CD4-positive, alpha-beta T cell (primary cell): ENCODE data around the gene MSRB3. TPM values are rescaled to one million over a fixed set of nuclear protein-coding genes. Genes with fewer than 3 reads are reported as not detected.

Experiments
- ATAC-seq: fragments of 200-7000 bp; cut with Tn5 transposase; one replicate; pipeline ENCODE4 v1.10.0; 2022; ENCODE audit warnings: mild to moderate bottlenecking; ENCODE audit not compliant: poor library complexity
- CTCF ChIA-PET: fragments of 350-600 bp; sonication (Branson Sonifier 250); formaldehyde crosslinking; loops from one replicate; lab custom pipeline; 2021; ENCODE audit warnings: antibody characterized with exemption, inconsistent platforms; lab: Charles Lee
- POLR2A ChIA-PET: fragments of 350-600 bp; sonication (Branson Sonifier 250); formaldehyde crosslinking; loops from one replicate; lab custom pipeline; 2021; ENCODE audit warnings: antibody characterized with exemption, inconsistent platforms; lab: Charles Lee
- DNase-seq, 14 experiments: peaks; one replicate each; pipeline ENCODE4 v3.0.0-alpha.2; 2013 to 2020; ENCODE audit warnings: mixed read lengths in 2 of 14
- H3K27ac ChIP-seq, 2 donors: one replicate each; pipeline versions ENCODE4 v1.5.1 to v1.7.0; 2013; ENCODE audit warnings: low read length in 2 of 2, low read depth in 1 of 2, mild to moderate bottlenecking in 1 of 2
- H3K27me3 ChIP-seq, 2 experiments: 1 replicate in 1 of 2; 2 replicates in 1 of 2; pipeline versions ENCODE4 v1.6.1 to v1.7.0; 2013; ENCODE audit warnings: low read length in 2 of 2, control low read depth in 1 of 2, mild to moderate bottlenecking in 1 of 2, moderate library complexity in 1 of 2; ENCODE audit not compliant: insufficient read depth in 2 of 2, control insufficient read depth in 1 of 2
- H3K36me3 ChIP-seq: one replicate; pipeline ENCODE4 v1.6.1; 2013; ENCODE audit warnings: low read length, control low read depth; ENCODE audit not compliant: insufficient read depth
- H3K4me1 ChIP-seq: one replicate; pipeline ENCODE4 v1.6.1; 2013; ENCODE audit warnings: low read length, control low read depth; ENCODE audit not compliant: insufficient read depth
- H3K4me3 ChIP-seq: one replicate; pipeline ENCODE4 v1.5.1; 2013; ENCODE audit warnings: mild to moderate bottlenecking, low read length, moderate library complexity
- H3K9me3 ChIP-seq, 2 experiments: 1 replicate in 1 of 2; 2 replicates in 1 of 2; pipeline versions ENCODE4 v1.6.1 to v1.7.0; 2013; ENCODE audit warnings: low read length in 2 of 2, mild to moderate bottlenecking in 2 of 2, control low read depth in 1 of 2, moderate library complexity in 1 of 2; ENCODE audit not compliant: control insufficient read depth in 1 of 2, insufficient read depth in 1 of 2
- H3K27ac Mint-ChIP-seq: one replicate; pipeline ENCODE4 v1.8.0; 2020; ENCODE audit warnings: mixed read lengths
- H3K27me3 Mint-ChIP-seq: one replicate; pipeline ENCODE4 v1.8.0; 2021; ENCODE audit warnings: mixed read lengths
- H3K36me3 Mint-ChIP-seq: one replicate; pipeline ENCODE4 v1.8.0; 2021; ENCODE audit warnings: low read depth, mixed read lengths
- H3K4me1 Mint-ChIP-seq: one replicate; pipeline ENCODE4 v1.8.0; 2021; ENCODE audit warnings: low read depth, mixed read lengths
- H3K4me3 Mint-ChIP-seq: one replicate; pipeline ENCODE4 v1.8.0; 2020; ENCODE audit warnings: mild to moderate bottlenecking, mixed read lengths
- H3K9me3 Mint-ChIP-seq: one replicate; pipeline ENCODE4 v1.8.0; 2020; ENCODE audit warnings: mixed read lengths
- CTCF ChIP-seq: fragments of 200-600 bp; IDR thresholded peaks from one replicate; pipeline ENCODE4 v1.8.0; 2022; ENCODE audit warnings: antibody characterized with exemption, mild to moderate bottlenecking
- intact Hi-C, 2 experiments: fragments of 100-400 bp; cut with DNase I in 1 of 2; cut with micrococcal nuclease in 1 of 2; formaldehyde crosslinking; loops; one replicate each; pipeline versions ENCODE4 v1.15.1 to v1.9.0; 2023 to 2025; cut with DNase I, micrococcal nuclease
- total RNA-seq, 174 experiments: library from RNA in 2 of 174; stranded (reverse) in 2 of 174; gene quantifications; one replicate each; pipeline ENCODE4 v1.2.3 and lab custom pipeline; 2021 to 2026

MSRB3 gene
- total RNA-seq, 2 experiments from 2014 or later: 0.17 TPM; not detected in 1

- no peaks in the 10 kb centered on the region for H3K27me3 ChIP-seq
- ATAC-seq: no peak
- POLR2A ChIA-PET: no interaction called here
- CTCF ChIA-PET: no interaction called here
- intact Hi-C loops: no loop called here
- no peaks in the 10 kb centered on the region for H3K36me3 ChIP-seq
- H3K36me3 Mint-ChIP-seq: no peaks in the 10 kb centered on the region
- no peak overlapping the region for H3K27ac Mint-ChIP-seq
- H3K9me3 Mint-ChIP-seq: no peaks in the 10 kb centered on the region
- H3K27me3 Mint-ChIP-seq: peaks cover 7% of the 10 kb centered on the region
- no peak for DNase-seq
- peaks cover 0 to 12% of the 10 kb centered on the region in 2 experiments for H3K9me3 ChIP-seq
- no peak overlapping the region for H3K4me3 ChIP-seq
- no peak overlapping the region for H3K4me3 Mint-ChIP-seq
- no peak for TF ChIP-seq CTCF
- H3K4me1 ChIP-seq: no peaks in the 10 kb centered on the region
- H3K4me1 Mint-ChIP-seq: no peaks in the 10 kb centered on the region
- H3K27ac ChIP-seq: no peak overlapping the region
These were observed 227.1 kb downstream of the MSRB3 start for GRCh38 chr12:65505386-65506121.

- no peaks in the 10 kb centered on the region for H3K4me1 ChIP-seq
- POLR2A ChIA-PET: no interaction called here
- H3K36me3 Mint-ChIP-seq: no peaks in the 10 kb centered on the region
- no peak for TF ChIP-seq CTCF
- H3K36me3 ChIP-seq: no peaks in the 10 kb centered on the region
- peaks cover 0 to 9% of the 10 kb centered on the region in 2 experiments for H3K9me3 ChIP-seq
- no peak overlapping the region for H3K27ac ChIP-seq
- intact Hi-C loops: no loop called here
- H3K4me3 ChIP-seq: no peak overlapping the region
- no peak for DNase-seq
- peaks cover 4% of the 10 kb centered on the region for H3K27me3 Mint-ChIP-seq
- no peak for ATAC-seq
- CTCF ChIA-PET: no interaction called here
- H3K9me3 Mint-ChIP-seq: no peaks in the 10 kb centered on the region
- H3K27ac Mint-ChIP-seq: no peak overlapping the region
- H3K4me1 Mint-ChIP-seq: no peaks in the 10 kb centered on the region
- no peaks in the 10 kb centered on the region for H3K27me3 ChIP-seq
- no peak overlapping the region for H3K4me3 Mint-ChIP-seq
These were observed 230.0 kb downstream of the MSRB3 start for GRCh38 chr12:65508276-65509035.

GRCh38 chr12:65510007-65510406 is 231.5 kb downstream of the MSRB3 start:
- H3K27me3 Mint-ChIP-seq: peaks cover 4% of the 10 kb centered on the region
- no peaks in the 10 kb centered on the region for H3K36me3 ChIP-seq
- no peaks in the 10 kb centered on the region for H3K27me3 ChIP-seq
- ChIA-PET CTCF (no interaction called here), POLR2A (no interaction called here)
- no peak for TF ChIP-seq CTCF
- ATAC-seq: no peak
- H3K4me1 ChIP-seq: no peaks in the 10 kb centered on the region
- no peak overlapping the region for H3K27ac ChIP-seq
- H3K4me1 Mint-ChIP-seq: no peaks in the 10 kb centered on the region
- H3K9me3 Mint-ChIP-seq: no peaks in the 10 kb centered on the region
- H3K4me3 ChIP-seq: no peak overlapping the region
- intact Hi-C loops: no loop called here
- no peak for DNase-seq
- peaks cover 0 to 9% of the 10 kb centered on the region in 2 experiments for H3K9me3 ChIP-seq
- H3K27ac Mint-ChIP-seq: no peak overlapping the region
- no peak overlapping the region for H3K4me3 Mint-ChIP-seq
- no peaks in the 10 kb centered on the region for H3K36me3 Mint-ChIP-seq
